ENCODE data around the gene PRRC1. TPM values are rescaled to one million over a fixed set of nuclear protein-coding genes. Genes with fewer than 3 reads are reported as not detected.

Gene PRRC1
- total and polyA plus RNA-seq, 9 of the 15 experiments (the other 6 are each of a cell fraction or from before 2014, with no cell fraction given) = 23.4 to 68.7 (median 43.9) TPM

- H3K4me2 ChIP-seq (ENCODE audit: insufficient read depth, low read length) = no peak overlapping the region
- 0% methylated on average over 2 of the region's 2 CpGs for WGBS (ENCODE audit: insufficient coverage, low coverage, missing lambda C conversion rate)
- no peaks in the 10 kb centered on the region for H3K79me2 ChIP-seq (ENCODE audit: control insufficient read depth, insufficient read depth, low read length)
- no peaks in the 10 kb centered on the region for H3K36me3 ChIP-seq (ENCODE audit: control insufficient read depth, insufficient read depth, low read length)
- H4K20me1 ChIP-seq (replicated peaks; ENCODE audit: control insufficient read depth, insufficient read depth, low read length) = no peaks in the 10 kb centered on the region
- DNase-seq (ENCODE audit: extremely low read depth in 1 of 4, low spot score in 3 of 4) (no peak), FAIRE-seq (no peak), ATAC-seq (no peak)
- CTCF ChIA-PET (ENCODE audit: low intra/inter-chr PET ratio) = no interaction called here
- POLR2A ChIA-PET = interaction anchor here (1.9 kb wide), 1 partner anchor 9 kb away, joined by 4 read pairs; the partner anchor contains the start of gene PRRC1
- H3K4me1 ChIP-seq (replicated peaks in 1 of 2; ENCODE audit: control insufficient read depth in 2 of 2, insufficient read depth in 2 of 2, low read length in 2 of 2) = no peaks in the 10 kb centered on the region
- intact Hi-C loops (cut with micrococcal nuclease) (no loop called here), in situ Hi-C loops (cut with MboI) (no loop called here)
- no peaks in the 10 kb centered on the region for H3K9me1 ChIP-seq (ENCODE audit: control insufficient read depth, insufficient read depth, low read length)
- no peak overlapping the region for H3K27ac ChIP-seq (ENCODE audit: extremely low read depth, low read depth, low read length)
- peaks cover 4 to 5% of the 10 kb centered on the region in 2 experiments; a peak in 2 of 5 replicates for H3K27me3 ChIP-seq (ENCODE audit: control insufficient read depth in 2 of 2, insufficient read depth in 2 of 2, low read length in 2 of 2)
- no peak overlapping the region for H3K9ac ChIP-seq (ENCODE audit: insufficient read depth in 1 of 2, low read depth in 2 of 2, low read length in 2 of 2)
- TF ChIP-seq MAFK (IDR thresholded peaks at IDR 0.05; ENCODE audit: low read length) (peak; percentile 61; the same call in 1 of the 2 replicates), ZFP91 (CRISPR knock-in tag; IDR thresholded peaks at IDR 0.05) (no peak), TARDBP (IDR thresholded peaks at IDR 0.05) (no peak), ZFP30 (CRISPR knock-in tag; IDR thresholded peaks at IDR 0.05; ENCODE audit: borderline replicate concordance) (no peak), ZNF316 (IDR thresholded peaks at IDR 0.05) (peak; percentile 78), ZNF274 (IDR thresholded peaks at IDR 0.05; ENCODE audit: borderline replicate concordance, low read depth, low read length) (no peak), MAFF (IDR thresholded peaks at IDR 0.05; ENCODE audit: low read length) (peak; percentile 59), MAFG (tag; conservative IDR thresholded peaks at IDR 0.05) (peak; percentile 59), C11orf30 (IDR thresholded peaks at IDR 0.05; ENCODE audit: low read depth) (peak; percentile 47; the same call in 1 of the 2 replicates)
- no peak overlapping the region for H2AFZ ChIP-seq (ENCODE audit: low read depth, low read length)
- no peak overlapping the region for H3K4me3 ChIP-seq
- BruUV-seq (replicated peaks) = no TSS peak
- H3K9me3 ChIP-seq (replicated peaks; ENCODE audit: control insufficient read depth, insufficient read depth, low read depth, low read length) = no peaks in the 10 kb centered on the region
Measured at GRCh38 chr5:127508644-127509373, 8.6 kb upstream of the PRRC1 start.

Measured in K562 (cell line).